ENCODE measurements around the gene SPIN2A.
"Not testable (repeated sequence)": the region's sequence is repeated elsewhere in the genome, so short reads cannot be mapped to it uniquely, and the experiment has no call there.

Gene SPIN2A

GRCh38 chrX:57121162-57121755 is 15.9 kb downstream of the SPIN2A start, which contains the start of gene SPIN2B:
SPIN2B (minus strand) TSS chrX:57121548.
- no peaks in the 10 kb centered on the region for H3K27me3 Mint-ChIP-seq
- H3K27ac Mint-ChIP-seq: peak within 1 kb of the TSS; percentile 84
- no peaks in the 10 kb centered on the region for H3K9me3 Mint-ChIP-seq
- H3K4me1 Mint-ChIP-seq (ENCODE audit: low read depth): peaks cover 7% of the 10 kb centered on the region
- peak within 1 kb of the TSS; percentile 87 for H3K4me3 Mint-ChIP-seq
- H3K36me3 Mint-ChIP-seq (ENCODE audit: low read depth): peaks cover 11% of the 10 kb centered on the region

- peak overlapping the region; percentile 84 for H3K27ac Mint-ChIP-seq
- H3K4me1 Mint-ChIP-seq (ENCODE audit: low read depth); H3K9me3 Mint-ChIP-seq; H3K27me3 Mint-ChIP-seq: not testable (repeated sequence)
- peaks cover 11% of the 10 kb centered on the region for H3K36me3 Mint-ChIP-seq (ENCODE audit: low read depth)
- peak overlapping the region; percentile 87 for H3K4me3 Mint-ChIP-seq
These were observed 16.5 kb downstream of the SPIN2A start for GRCh38 chrX:57120619-57121161.

GRCh38 chrX:57119416-57119815 is 17.8 kb downstream of the SPIN2A start:
- H3K36me3 Mint-ChIP-seq (ENCODE audit: low read depth): peaks cover 16% of the 10 kb centered on the region
- peaks cover 7% of the 10 kb centered on the region for H3K4me1 Mint-ChIP-seq (ENCODE audit: low read depth)
- H3K27me3 Mint-ChIP-seq: no peaks in the 10 kb centered on the region
- no peaks in the 10 kb centered on the region for H3K9me3 Mint-ChIP-seq
- H3K27ac Mint-ChIP-seq: peak overlapping the region; percentile 36
- peak overlapping the region; percentile 26 for H3K4me3 Mint-ChIP-seq

GRCh38 chrX:57117566-57117965 is 19.6 kb downstream of the SPIN2A start:
- H3K4me3 Mint-ChIP-seq; H3K27me3 Mint-ChIP-seq; H3K4me1 Mint-ChIP-seq (ENCODE audit: low read depth); H3K9me3 Mint-ChIP-seq; H3K27ac Mint-ChIP-seq: not testable (repeated sequence)
- peaks cover 24% of the 10 kb centered on the region for H3K36me3 Mint-ChIP-seq (ENCODE audit: low read depth)

- H3K9me3 Mint-ChIP-seq: no peaks in the 10 kb centered on the region
- H3K36me3 Mint-ChIP-seq (ENCODE audit: low read depth): peaks cover 41% of the 10 kb centered on the region
- H3K4me1 Mint-ChIP-seq (ENCODE audit: low read depth): no peaks in the 10 kb centered on the region
- H3K27ac Mint-ChIP-seq: no peak overlapping the region
- no peaks in the 10 kb centered on the region for H3K27me3 Mint-ChIP-seq
- no peak overlapping the region for H3K4me3 Mint-ChIP-seq
These were observed 32.2 kb downstream of the SPIN2A start for GRCh38 chrX:57104921-57105398.

- Mint-ChIP-seq H3K4me1 (ENCODE audit: low read depth) (no peaks in the 10 kb centered on the region), H3K36me3 (ENCODE audit: low read depth) (peaks cover 41% of the 10 kb centered on the region), H3K4me3 (no peak overlapping the region), H3K27ac (no peak overlapping the region), H3K9me3 (no peaks in the 10 kb centered on the region), H3K27me3 (no peaks in the 10 kb centered on the region)
These were observed 32.8 kb downstream of the SPIN2A start for GRCh38 chrX:57104406-57104805.

GRCh38 chrX:57103489-57103888 is 33.7 kb downstream of the SPIN2A start:
- no peaks in the 10 kb centered on the region for H3K27me3 Mint-ChIP-seq
- H3K36me3 Mint-ChIP-seq (ENCODE audit: low read depth): peaks cover 41% of the 10 kb centered on the region
- no peaks in the 10 kb centered on the region for H3K4me1 Mint-ChIP-seq (ENCODE audit: low read depth)
- no peak overlapping the region for H3K4me3 Mint-ChIP-seq
- H3K9me3 Mint-ChIP-seq: peaks cover 4% of the 10 kb centered on the region
- H3K27ac Mint-ChIP-seq: no peak overlapping the region

- H3K9me3 Mint-ChIP-seq; H3K4me1 Mint-ChIP-seq (ENCODE audit: low read depth); H3K27me3 Mint-ChIP-seq; H3K27ac Mint-ChIP-seq; H3K4me3 Mint-ChIP-seq: not testable (repeated sequence)
- H3K36me3 Mint-ChIP-seq (ENCODE audit: low read depth): peaks cover 47% of the 10 kb centered on the region
These were observed 34.3 kb downstream of the SPIN2A start for GRCh38 chrX:57102918-57103317.

Data from stimulated activated naive CD8-positive, alpha-beta T cell treated with anti-CD3 and anti-CD28 coated beads, Interleukin-15, Interleukin-2, amounts not matched to agents 100 ng/mL and 50 ng/mL, for 24 hours (primary cell).